Activated CD8-positive, alpha-beta memory T cell treated with anti-CD3 and anti-CD28 coated beads, Interleukin-2, amount 50 U/mL, for 1 hour (primary cell): ENCODE measurements around the gene ZFPM1.
"Not testable (repeated sequence)": the region's sequence is repeated elsewhere in the genome, so short reads cannot be mapped to it uniquely, and the experiment has no call there.

Experiments used
- DNase-seq: peaks from one replicate; pipeline ENCODE4 v3.0.0-alpha.2; 2020; ENCODE audit errors: extremely low read depth

The ZFPM1 gene

DNA sequence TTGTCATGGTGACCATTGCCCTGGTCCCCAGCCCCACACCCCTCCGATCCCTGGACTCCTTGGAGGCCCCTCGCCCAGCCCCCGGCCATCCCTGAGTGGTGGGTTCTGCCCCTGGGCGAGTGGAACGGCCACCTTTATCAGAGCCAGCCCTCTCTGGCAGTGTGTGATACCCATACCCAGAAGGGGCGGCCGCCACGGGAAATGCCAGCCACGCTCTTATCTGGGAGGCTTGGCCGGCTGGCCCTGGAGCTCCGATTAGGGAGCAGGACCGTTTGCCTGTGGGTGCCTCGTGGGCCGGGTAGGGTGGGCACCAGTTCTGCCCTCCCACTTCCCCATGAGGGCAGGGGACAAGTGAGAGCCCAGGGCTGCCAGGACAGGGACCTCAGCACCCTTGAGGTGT lies 58.8 kb downstream of the ZFPM1 start:
- DNase-seq, result no peak

DNA sequence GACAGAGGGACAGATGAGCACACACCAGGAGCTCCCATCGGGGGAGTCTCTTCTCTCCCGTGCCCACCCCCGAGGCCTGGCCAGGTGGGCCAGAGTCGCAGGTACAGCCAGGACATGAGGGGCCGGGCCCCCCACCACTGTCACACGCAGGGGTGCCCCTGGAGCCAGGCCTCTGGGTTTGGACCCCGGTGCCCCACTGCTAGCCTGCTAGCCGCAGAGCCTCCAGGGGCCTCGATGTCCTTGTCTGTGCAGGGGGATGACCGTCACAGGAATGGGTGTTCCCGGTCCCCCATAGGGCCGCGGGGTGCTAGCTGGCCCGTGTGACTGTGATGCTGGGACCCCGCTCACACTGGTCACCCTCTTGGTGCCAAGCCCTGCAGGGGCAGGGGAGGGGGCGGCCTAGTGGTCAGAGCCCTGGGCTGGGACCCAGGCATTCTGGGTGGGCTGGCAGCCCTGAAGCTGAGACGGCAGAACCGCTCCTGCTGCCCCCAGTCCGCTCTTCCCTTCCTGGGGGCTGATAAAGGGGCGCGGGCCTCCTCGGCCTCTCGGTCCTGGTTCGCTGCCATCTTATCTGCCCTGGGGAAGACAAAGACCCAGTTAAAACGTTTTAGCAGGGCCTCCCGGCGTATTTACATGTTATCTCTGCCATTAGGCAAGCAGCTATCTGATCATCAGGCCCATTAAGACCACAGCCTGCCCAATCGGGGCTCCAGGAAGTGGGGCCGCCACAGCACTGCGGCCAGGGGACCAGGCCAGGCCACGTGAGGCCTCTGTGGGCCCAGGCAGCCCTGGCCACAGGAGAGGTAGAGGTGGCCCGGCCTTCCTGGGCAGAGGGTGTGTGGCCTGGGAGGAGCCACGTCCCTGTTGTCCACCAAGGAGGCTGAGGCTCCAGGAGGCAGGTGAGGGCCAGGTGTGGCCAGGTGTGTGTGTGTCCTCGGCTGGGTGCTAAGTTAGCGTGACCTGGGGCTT lies 59.9 kb downstream of the ZFPM1 start:
- DNase-seq, result no peak

DNA sequence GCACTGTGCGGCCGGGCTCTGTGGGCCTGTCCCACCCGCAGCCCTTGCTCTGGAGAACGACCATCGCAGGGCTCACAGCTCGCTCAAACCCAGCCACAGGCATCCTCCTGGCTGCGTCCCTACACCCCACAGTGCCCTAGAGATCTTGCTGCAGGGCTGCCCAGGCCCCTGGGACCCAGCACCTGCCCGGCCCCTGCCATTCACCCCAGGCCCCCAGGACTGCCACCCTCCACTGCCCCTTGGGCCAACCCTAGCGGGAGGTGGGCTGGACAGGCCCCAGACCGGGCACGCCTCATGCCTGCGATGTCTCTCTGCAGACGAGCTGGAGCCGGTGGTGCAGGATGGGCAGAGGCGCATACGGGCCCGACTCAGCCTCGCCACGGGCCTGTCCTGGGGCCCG lies 61.0 kb downstream of the ZFPM1 start:
- DNase-seq, result no peak

DNA sequence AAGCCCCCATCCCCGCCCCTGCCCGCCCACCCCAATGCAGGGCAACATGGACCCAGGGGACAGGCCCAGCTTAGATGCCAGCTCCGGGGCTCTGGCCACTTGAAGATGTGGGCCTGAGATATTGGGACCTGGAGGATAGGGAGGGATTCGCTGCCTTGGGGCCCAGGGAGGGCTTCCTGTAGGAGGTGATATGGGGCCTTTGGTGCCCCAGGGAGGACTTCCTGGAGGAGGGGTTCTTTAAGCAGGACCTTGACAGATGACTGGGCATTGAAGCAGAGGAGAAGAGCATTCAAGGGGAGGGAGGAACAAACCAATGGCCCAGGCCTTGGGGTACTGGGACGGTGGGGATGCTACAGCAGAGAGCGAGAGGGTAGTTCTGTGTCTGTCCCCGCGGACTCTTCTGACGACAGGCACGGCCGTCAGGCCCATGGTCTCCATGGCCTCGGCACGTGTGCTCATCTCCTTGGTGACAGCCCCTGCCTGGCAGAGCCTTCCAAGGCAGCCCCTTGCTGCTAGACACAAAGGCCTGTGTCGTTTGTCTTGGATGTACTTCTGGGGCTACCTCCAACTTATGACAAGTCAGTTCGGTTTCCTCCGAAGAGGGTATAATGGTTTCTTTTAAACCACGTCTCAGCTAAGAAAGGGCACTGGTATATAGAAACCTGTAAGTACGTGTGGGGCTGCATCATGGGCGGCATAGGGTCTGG lies 61.6 kb downstream of the ZFPM1 start:
- DNase-seq, result no peak

DNA sequence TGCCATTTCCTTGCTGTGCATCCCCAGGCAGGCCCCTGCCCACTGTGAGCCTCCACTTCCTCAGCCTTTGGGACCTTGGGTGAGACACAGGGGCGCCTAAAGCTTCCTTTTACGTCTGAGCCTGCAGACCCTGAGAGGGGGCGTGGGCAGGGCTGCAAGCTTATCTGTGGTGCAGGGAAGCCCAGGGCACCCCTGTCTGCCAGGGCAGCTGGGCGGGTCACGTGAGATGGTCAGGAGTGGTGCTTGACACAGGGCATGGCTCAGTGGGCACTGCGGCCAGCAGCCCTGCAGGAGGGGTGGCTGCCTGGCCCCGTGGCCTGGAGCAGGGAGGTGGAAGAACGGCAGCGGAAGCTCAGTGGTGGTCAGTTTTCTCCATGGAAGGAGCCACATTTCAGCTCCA lies 62.3 kb downstream of the ZFPM1 start:
- no peak for DNase-seq

DNA sequence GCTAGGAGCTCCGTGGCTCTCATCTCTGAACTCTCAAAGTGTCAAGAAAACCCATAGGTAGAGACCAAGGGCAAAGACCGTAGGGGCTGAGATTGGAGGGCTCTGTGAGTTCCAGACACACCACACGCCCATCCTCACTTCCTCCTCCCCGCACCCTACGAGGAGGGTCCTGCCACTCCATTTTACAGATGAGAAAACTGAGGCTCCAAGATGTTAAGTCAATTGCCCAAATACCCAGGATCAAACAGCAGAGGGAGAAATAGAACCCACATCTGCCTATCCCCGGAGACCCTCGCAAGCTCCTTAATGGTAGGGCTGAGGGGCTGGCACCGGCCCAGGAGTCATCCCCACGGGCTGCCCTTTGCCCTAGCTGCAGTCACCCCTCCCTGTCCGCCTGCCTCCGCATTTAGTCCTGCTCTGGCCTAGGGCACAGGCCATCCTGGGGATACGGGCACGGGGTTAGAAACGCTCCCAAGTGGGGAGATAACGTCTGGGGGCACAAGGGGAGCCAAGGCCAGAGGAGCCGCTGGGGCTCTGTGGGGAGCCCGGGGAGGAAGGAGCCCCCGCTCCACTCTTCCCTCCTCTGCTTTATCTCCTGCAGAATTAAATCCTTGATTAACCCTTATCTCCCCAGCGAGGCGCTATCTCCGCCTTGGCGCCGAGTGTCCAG lies 63.0 kb downstream of the ZFPM1 start:
- no peak for DNase-seq

DNA sequence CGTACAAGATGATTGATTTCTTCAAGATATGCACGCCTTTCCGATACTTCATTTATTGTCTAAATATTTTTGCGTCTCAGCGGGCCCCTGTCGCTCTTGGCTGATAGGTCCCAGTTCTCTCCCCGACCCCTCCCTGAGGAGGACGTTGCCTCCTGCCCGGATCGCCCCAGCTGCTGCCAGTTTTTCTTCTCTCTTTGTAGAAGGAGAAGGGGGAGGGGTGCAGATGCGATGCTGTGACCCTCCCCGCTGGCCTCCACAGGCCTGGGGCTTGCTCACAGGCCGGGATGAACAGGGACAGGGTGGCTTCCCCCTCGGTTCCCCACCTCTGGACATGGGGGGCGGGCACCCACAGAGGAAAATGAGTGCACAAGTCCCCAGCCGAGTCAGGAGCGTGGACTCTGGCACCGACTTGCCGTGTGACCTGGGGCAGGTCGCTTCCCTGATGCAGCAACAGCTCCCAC lies 63.6 kb downstream of the ZFPM1 start:
- no peak for DNase-seq

DNA sequence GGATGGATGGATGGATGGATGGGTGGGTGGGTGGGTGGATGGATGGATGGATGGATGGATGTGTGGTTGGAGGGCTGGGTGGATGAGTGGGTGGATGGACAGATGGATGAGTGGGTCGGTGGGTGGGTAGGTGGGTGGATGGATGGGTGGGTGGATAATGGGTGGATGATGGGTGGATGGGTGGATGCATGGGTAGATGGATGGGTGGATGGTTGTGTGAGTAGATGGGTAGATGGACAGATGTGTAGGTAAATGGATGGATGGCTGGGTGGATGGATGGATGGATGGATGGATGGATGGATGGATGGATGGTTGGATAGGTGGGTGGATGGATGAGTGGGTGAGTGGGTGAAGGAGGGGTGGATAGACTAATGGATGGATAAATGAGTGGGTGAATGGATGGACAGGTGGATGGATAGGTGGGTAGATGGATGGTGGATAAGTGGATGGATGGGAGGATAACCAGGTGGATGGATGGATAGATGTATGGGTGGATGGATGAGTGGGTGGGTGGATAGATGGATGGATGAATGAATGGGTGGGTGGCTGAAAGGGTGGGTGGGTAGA lies 64.2 kb downstream of the ZFPM1 start:
- DNase-seq, result not testable (repeated sequence)

DNA sequence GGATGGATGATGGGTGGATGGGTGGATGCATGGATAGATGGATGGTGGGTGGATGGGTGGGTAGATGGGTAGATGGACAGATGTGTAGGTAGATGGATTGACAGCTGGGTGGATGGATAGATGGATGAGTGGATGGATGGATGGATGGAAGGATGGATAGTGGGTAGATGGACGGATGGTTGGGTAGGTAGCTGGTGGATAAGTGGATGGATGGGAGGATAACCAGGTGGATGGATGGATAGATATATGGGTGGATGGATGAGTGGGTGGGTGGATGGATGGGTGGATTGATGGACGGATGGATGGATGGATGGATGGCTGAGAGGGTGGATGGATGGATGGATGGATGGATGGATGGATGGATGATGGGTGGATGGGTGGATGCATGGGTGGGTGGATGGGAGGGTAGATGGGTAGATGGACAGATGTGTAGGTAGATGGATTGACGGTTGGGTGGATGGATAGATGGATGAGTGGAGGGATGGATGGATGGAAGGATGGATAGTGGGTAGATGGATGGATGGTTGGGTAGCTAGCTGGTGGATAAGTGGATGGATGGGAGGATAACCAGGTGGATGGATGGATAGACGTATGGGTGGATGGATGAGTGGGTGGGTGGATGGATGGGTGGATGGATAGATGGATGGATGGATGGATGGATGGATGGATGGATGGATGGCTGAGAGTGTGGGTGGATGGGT lies 65.5 kb downstream of the ZFPM1 start:
- not testable (repeated sequence) for DNase-seq

DNA sequence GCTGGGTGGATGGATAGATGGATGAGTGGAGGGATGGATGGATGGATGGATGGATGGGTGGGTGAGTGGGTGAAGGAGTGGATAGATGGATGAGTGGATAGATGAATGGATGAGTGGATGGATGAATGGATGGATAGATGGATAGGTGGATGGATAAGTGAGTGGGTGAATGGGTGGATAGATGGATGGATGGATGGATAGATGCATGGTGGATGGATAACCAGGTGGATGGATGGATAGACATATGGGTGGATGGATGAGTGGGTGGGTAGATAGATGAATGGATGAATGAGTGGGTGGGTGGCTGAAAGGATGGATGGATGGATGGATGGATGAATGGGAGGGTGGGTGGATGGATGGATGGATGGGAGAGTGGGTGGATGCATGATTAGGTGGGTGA lies 66.2 kb downstream of the ZFPM1 start:
- no peak for DNase-seq

DNA sequence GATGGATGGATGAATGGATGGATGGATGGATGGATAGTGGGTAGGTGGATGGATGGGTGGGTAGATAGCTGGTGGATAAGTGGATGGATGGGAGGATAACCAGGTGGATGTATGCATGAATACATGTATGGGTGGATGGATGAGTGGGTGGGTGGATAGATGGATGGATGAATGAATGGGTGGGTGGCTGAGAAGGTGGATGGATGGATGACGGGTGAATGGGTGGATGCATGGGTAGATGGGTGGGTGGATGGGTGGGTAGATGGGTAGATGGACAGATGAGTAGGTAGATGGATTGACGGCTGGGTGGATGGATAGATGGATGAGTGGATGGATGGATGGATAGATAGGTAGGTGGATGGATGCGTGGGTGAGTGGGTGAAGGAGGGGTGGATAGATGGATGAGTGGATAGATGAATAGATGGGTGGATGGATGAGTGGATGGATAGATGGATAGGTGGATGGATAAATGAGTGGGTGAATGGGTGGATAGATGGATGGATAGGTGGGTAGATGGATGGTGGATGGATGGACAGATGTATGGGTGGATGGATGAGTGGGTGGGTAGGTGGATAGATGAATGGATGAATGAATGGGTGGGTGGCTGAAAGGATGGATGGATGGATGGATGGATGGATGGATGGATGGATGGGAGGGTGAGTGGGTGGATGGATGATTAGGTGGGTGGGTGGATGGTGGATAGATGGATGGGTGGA lies 67.0 kb downstream of the ZFPM1 start:
- DNase-seq, result no peak

DNA sequence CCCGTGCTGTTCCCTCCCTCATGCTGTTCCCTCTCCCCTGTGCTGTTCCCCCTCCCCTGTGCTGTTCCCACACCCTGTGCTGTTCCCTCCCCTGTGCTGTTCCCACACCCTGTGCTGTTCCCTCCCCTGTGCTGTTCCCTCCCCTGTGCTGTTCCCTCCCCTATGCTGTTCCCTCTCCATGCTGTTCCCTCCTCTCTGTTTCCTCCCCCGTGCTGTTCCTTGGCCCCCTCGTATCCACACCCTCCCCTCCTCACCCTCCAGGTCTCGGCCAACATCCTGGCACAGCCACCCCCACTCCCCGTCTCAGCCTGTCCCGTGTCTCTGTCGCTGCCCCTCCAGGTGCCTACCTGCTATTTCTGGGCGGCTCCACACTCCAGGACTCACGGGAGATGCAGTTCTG lies 68.6 kb downstream of the ZFPM1 start:
- DNase-seq, result no peak

DNA sequence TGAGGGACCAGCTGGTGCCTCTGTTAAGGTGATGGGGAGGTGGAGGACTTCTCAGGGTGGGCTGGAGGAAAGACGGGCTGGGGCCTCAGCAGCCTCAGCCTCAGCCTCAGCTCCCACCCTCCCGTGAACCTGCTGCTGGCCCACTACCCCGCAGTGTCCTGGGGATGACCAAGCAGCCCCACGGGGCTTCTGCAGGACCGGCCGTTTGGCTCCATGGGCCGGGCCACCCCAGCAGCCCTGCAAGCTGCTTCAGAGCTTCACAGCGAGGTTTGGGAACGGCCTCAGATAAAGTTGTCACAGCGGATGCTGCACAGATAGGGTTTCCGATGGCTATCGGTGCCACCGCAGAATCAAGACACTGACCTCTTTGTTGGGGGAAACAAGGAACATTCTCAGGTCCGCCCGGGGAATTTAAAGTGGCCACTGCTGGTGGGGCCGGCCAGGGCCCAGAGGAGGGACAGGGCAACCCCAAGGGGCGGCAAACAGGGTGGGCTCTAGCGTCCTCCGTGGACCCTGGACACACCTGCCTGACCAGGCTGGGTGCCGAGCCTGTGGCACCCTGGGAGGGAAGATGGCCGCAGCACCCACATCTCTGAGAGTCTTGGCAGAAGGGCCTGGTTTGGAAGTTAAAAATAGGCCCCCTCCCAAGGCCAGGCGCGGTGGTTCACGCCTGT lies 69.3 kb downstream of the ZFPM1 start:
- no peak for DNase-seq

DNA sequence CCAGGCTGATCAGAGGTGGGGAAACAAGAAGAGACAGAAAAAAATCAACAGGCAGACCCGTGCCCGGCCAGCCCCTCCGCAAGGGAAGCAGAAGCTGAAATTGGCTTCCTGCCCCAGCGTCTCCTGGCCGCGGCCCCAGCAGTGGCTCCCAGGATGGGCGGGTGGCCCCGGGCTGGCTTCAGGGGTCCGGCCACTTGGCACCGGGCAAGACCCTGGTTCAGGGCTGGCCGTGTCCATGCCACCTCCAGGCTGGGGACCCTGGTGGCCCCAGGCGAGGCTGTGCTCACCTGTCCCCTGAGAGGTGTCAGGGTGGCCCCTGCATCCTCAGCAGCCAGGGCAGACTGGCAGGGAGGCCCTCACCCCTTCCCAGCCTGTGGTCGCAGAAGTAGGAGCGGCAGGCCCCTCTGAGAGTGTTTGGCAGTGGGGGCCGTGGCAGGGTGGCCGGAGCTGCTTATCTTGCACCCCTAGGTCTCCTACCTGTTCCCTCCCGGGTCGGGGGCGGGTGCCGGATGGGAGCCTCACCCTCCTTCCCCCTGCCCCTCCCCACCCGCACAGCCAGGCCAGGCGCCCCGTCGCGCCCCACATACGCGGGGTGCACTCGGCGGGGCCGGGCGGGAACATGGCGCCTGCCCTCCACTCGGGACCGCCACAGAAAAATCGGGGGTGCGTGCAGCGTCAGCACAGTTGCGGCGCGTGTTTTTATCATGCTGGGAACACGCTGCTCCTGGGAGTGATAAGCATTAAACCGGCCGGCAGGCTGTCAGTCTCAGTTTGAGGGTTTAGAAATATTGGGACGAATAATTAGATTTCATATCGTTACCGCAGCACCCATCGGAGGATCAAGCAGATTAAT lies 70.5 kb downstream of the ZFPM1 start:
- no peak for DNase-seq

DNA sequence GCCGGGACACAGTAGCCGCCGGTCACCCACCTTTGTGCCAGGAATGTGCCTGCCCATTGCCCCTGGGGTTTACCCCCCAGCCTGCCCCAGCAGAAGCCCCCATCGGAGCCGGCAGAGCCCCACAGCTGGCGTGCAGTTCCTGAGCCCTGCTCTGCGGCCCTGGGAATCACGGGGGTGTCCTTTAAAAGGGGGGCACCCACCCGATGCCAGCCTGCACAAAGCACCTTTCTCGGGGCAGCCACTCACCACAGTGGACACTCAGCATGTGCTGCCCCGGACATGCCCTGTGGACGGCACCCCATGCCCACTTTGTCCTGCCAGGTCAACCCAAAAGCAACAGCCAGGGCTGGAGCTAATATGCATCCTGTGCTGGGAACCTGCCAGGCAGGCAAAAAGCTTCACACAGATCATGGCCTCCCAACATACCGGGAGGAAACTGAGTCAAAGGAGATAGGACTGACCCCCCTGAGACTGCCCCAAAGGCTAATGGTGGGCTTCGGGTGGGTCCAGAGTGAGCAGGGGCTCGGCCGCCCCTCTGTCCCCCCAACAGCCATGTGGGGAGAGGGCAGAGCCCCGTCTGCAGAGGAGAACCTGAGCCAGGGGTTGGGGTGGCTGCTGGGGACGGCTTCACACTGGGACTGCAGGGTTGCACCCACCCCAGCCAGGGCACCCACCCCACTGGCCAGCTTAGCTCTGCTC lies 71.3 kb downstream of the ZFPM1 start:
- no peak for DNase-seq

DNA sequence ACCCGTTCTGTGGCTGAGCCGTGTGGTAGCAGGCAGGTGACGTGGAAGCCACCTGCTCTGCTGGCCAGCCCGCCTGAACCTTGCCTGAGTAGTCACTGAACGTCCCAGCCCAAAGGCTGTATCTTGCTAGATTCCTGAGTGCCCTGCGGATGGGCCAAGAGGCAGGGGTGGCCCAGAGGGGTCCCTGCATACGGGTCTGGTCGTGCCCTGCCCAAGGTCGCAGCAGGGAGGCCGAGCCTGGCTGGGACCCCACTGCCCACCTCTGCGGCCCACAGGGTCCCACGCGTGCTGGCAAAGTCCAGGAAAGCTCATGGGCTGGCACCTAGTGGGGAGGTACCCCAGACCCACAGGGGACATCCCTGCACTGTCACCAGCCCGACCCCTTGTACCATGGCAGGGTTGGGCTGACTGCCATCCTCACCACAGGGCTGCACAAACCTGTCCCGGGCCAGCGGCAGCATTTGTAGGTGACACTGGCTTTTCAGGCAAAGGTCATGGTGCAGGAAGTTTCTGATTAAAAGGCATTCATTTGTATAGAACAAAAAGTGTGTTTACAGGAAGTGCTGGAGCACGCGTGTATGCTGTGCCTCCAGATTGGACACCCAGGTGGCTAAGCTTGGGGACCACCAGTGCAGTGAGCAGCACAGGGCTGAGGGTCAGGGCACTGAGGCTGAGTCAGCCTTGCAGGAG lies 72.0 kb downstream of the ZFPM1 start:
- no peak for DNase-seq

DNA sequence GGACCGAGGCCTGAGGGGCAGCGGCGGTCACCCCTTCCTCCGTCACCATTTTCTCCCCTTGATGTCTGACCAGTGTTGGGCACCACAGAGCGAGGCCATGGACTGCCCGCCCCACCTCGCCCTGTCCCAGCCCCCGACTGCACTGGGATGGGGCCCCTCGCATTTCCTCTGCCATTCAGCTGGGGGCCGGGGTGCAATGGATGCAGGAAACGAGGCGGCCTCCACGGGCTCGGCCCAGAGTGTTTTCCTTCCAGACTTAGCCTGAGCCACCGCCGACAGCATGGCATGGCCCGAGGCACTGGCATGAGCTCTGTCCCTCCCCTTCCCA lies 72.5 kb downstream of the ZFPM1 start:
- no peak for DNase-seq
